GM06990 (cell line): ENCODE data around the gene TRIM71.

Source experiments
- DNase-seq: peaks from one replicate; pipeline ENCODE4 v3.0.0-alpha.2; 2011; ENCODE audit not compliant: insufficient read length; ENCODE audit errors: extremely low read depth
- H3K27me3 ChIP-seq: replicated peaks from 2 replicates; pipeline ENCODE4 v1.6.0; 2011; ENCODE audit warnings: low read length; ENCODE audit not compliant: control insufficient read depth, insufficient read depth
- H3K36me3 ChIP-seq: 2 replicates; pipeline ENCODE4 v1.5.1; 2011; ENCODE audit warnings: low read length; ENCODE audit not compliant: control insufficient read depth, insufficient read depth
- H3K4me3 ChIP-seq: replicated peaks from 2 replicates; pipeline ENCODE4 v1.5.1; 2011; ENCODE audit warnings: low read depth, mild to moderate bottlenecking, control low read depth, low read length
- TF ChIP-seq, protein P1 (sequence below): IDR thresholded peaks from 2 replicates; pipeline ENCODE4 v1.5.1; 2011; ENCODE audit warnings: low read length, control low read depth, mild to moderate bottlenecking, inconsistent platforms; ENCODE audit not compliant: insufficient read depth, poor library complexity, severe bottlenecking

TRIM71 gene

DNA sequence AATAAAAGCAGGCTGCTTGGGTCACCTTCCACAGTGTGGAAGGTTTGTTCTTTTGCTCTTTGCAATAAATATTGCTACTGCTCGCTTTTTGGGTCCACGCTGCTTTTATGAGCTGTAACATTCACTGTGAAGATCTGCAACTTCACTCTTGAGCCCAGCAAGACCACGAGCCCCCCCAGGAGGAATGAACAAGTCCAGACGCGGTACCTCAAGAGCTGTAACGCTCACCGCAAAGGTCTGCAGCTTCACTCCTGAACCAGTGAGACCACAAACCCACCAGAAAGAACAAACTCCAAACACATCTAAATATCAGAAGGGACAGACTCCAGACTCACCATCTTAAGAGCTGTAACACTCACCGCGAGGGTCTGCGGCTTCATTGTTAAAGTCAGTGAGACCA lies 86.2 kb downstream of the TRIM71 start:
- no peak for DNase-seq
- Histone ChIP-seq H3K27me3 (no peaks in the 10 kb centered on the region), H3K4me3 (no peak overlapping the region), H3K36me3 (no peaks in the 10 kb centered on the region)
- TF ChIP-seq, protein P1, sequence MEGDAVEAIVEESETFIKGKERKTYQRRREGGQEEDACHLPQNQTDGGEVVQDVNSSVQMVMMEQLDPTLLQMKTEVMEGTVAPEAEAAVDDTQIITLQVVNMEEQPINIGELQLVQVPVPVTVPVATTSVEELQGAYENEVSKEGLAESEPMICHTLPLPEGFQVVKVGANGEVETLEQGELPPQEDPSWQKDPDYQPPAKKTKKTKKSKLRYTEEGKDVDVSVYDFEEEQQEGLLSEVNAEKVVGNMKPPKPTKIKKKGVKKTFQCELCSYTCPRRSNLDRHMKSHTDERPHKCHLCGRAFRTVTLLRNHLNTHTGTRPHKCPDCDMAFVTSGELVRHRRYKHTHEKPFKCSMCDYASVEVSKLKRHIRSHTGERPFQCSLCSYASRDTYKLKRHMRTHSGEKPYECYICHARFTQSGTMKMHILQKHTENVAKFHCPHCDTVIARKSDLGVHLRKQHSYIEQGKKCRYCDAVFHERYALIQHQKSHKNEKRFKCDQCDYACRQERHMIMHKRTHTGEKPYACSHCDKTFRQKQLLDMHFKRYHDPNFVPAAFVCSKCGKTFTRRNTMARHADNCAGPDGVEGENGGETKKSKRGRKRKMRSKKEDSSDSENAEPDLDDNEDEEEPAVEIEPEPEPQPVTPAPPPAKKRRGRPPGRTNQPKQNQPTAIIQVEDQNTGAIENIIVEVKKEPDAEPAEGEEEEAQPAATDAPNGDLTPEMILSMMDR, result no peak

DNA sequence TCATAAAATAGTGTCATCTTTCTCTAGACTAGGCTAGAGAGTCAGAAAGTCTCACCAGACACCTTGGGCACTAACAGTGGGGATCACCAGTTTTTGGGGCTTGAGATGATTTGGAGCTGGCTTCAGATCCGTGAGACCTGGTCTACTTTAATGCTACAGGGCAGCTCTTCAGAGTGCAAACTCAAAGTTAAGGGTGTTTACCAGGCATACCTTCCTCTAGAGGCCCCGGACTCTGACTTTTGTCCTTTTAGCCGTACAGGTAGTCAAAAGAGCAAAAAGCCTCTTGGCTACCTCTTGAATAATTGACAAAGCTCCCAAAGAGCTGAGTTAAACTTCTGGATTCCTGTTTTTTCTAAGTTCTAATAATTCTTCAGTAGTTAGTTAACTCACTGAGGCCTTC lies 92.2 kb downstream of the TRIM71 start:
- TF ChIP-seq, protein P1, result no peak
- no peaks in the 10 kb centered on the region for H3K27me3 ChIP-seq
- DNase-seq, result no peak

DNA sequence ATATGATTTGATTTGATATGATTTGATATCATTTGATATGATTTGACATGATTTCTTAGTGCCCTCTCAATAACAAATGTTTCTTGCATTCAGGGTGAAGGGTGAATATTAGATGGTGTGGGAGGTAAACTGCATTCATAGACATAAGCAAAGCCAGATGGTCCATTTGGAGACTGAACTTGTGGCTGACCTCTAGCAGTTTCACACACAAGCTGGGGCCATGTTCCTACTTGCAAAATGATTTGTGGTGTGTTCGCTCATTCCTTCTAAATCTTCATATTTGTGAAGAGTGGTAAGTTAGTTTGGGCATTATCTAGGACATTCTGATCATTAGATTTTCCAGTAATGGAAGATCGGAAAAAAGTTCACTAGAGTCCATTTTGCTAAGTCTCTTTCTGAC lies 93.2 kb downstream of the TRIM71 start:
- H3K27me3 ChIP-seq, result no peaks in the 10 kb centered on the region
- DNase-seq, result no peak
- H3K4me3 ChIP-seq, result no peak overlapping the region
- TF ChIP-seq, protein P1, result no peak
- no peaks in the 10 kb centered on the region for H3K36me3 ChIP-seq

More for the DNA sequence above, 92.2 kb downstream of the TRIM71 start:
- Histone ChIP-seq H3K36me3 (no peaks in the 10 kb centered on the region), H3K4me3 (no peak overlapping the region)

DNA sequence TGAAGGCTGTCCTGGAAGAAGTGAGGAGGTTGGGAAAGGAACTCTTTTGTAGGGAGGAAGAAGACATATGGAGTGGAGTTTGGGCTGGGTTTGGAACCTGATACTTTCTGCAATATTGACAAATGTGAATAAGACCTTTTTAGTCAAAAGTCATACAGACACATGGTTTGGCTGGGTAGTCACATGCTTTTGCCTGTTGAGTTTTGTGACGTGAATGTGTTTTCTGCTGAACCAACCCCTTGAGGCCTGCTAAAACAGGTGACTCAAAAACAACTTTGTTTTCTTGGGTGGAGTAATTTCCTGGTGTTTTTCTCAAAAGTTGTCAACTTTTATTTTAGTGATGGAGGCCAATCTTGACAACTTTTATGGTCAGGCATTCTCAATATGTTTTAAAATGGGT lies 94.2 kb downstream of the TRIM71 start:
- TF ChIP-seq, protein P1, result no peak
- no peak for DNase-seq
- no peaks in the 10 kb centered on the region for H3K27me3 ChIP-seq

DNA sequence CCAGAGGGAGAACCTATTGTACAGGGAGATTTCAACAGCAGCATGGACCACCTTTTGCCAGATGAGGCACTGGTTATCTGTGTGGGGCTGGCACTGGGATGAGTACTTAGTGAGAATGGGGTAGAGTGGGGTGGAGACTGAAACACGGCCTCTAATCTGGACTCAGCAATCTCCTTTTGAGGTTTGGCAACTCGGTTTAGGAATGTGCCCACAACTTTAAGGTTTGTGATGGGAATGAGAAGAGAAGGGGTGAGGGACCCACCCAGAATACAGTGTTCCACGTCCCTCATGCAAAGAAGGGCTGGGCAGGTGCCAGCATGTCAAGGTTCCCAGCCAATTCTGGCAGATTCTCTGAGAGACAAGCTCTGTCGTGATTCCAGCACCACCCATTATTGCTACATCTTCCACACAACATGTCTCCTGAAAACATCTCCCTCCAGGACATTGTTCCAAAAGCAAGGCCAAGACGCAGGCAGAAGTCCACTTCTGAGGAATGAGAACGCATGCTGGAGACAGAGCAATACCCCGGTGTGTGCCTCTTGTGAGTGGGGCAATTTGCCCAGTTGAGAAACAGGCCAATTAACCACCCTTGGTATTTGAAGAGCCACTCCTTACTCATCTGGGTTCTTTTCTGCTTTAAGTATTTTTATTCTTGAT lies 96.1 kb downstream of the TRIM71 start:
- DNase-seq, result no peak
- no peaks in the 10 kb centered on the region for H3K27me3 ChIP-seq
- no peaks in the 10 kb centered on the region for H3K36me3 ChIP-seq
- H3K4me3 ChIP-seq, result no peak overlapping the region
- TF ChIP-seq, protein P1, result no peak

More for the DNA sequence above, 94.2 kb downstream of the TRIM71 start:
- Histone ChIP-seq H3K4me3 (no peak overlapping the region), H3K36me3 (no peaks in the 10 kb centered on the region)

DNA sequence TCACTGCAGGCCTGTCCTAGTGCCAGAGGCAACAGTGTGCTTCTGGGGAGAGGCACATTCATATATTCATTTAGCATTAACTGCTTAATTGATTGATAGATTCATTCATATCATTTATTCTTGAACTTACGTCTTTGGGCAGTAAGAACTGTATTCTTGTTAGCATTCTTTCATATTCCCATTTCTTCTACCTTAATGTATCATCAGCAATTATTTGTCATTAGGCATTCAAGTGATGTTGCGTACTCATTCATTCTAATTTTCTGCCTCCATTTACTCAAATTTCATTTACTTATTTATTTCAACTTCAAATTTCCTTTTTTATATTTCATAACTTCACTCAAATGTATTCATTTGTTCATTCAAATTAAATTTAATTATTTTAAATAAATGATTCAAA lies 102.1 kb downstream of the TRIM71 start:
- H3K36me3 ChIP-seq, result no peaks in the 10 kb centered on the region
- TF ChIP-seq, protein P1, result no peak
- no peaks in the 10 kb centered on the region for H3K27me3 ChIP-seq
- no peak overlapping the region for H3K4me3 ChIP-seq
- DNase-seq, result no peak
